Activated T-cell treated with anti-CD3 and anti-CD28 coated beads, Interleukin-2, amount 50 U/mL, for 4 hours (primary cell): ENCODE measurements around the gene CNTNAP5. TPM values are rescaled to one million over a fixed set of nuclear protein-coding genes. Genes with fewer than 3 reads are reported as not detected.

Source experiments
- ATAC-seq, 2 donors: fragments of 200-7000 bp; cut with Tn5 transposase; one replicate each; pipeline ENCODE4 v1.10.0; 2021
- DNase-seq: peaks from one replicate; pipeline ENCODE4 v3.0.0-alpha.2; 2020
- H3K27me3 Mint-ChIP-seq: one replicate; pipeline ENCODE4 v1.8.0; 2021; ENCODE audit warnings: low read depth, mixed read lengths
- H3K36me3 Mint-ChIP-seq: one replicate; pipeline ENCODE4 v1.8.0; 2022; ENCODE audit warnings: mixed read lengths; ENCODE audit not compliant: insufficient read depth
- H3K4me1 Mint-ChIP-seq: one replicate; pipeline ENCODE4 v1.8.0; 2021; ENCODE audit warnings: low read depth, mixed read lengths
- H3K4me3 Mint-ChIP-seq: one replicate; pipeline ENCODE4 v1.8.0; 2021; ENCODE audit warnings: mild to moderate bottlenecking, moderate library complexity, mixed read lengths
- H3K9me3 Mint-ChIP-seq: one replicate; pipeline ENCODE4 v1.8.0; 2021; ENCODE audit warnings: mixed read lengths
- total RNA-seq, 3 donors: library from RNA; stranded (reverse); gene quantifications; one replicate each; pipeline ENCODE4 v1.2.1, GENCODE V29; 2021

CNTNAP5 gene
- total RNA-seq, 3 donors from 2014 or later = not detected

DNA sequence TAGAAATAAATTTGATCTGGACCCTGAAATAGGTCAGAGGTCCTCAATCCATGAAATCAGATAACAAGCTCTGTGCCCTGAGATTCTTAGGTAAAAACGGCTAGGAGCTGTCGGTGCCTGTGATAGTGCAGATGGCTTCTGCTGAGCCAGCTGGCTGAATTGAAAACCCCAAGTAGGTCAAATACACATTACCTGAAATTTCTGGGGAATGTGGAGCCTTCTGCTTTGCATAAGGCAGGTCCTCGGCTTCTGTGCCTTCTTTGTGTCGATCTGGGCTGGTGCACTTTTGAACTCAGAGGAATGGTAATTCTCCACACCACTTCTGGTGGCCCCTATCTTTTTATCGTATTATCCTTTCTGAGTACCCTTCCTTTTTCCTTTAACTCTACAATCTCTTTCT lies 66.6 kb downstream of the CNTNAP5 start:
- no peak for ATAC-seq
- no peak for DNase-seq
- H3K9me3 Mint-ChIP-seq = peaks cover 8% of the 10 kb centered on the region
- H3K27me3 Mint-ChIP-seq = no peaks in the 10 kb centered on the region
- H3K4me1 Mint-ChIP-seq = no peaks in the 10 kb centered on the region
- H3K36me3 Mint-ChIP-seq = no peaks in the 10 kb centered on the region
- no peak overlapping the region for H3K4me3 Mint-ChIP-seq

DNA sequence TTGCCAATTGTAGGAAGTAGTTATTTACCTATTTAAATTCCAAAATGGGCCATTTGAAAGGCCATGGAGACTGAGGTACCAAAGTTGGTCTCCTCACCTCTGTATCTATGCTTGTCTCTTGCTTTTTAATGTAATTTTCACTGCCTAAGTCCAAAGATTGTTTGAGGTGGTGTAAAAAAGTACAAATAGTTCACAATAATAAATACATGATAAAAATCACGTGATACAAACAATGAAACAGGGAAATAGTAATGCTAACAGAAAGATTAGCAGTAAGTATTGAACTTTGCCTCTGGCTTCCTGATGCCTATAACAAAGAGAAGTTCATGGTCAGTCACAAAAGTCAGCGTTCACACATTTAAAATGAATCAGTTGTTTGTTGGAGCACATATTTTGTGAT lies 67.6 kb downstream of the CNTNAP5 start:
- no peaks in the 10 kb centered on the region for H3K4me1 Mint-ChIP-seq
- H3K9me3 Mint-ChIP-seq = peaks cover 8% of the 10 kb centered on the region
- H3K27me3 Mint-ChIP-seq = no peaks in the 10 kb centered on the region
- H3K36me3 Mint-ChIP-seq = no peaks in the 10 kb centered on the region
- ATAC-seq = no peak
- DNase-seq = no peak
- no peak overlapping the region for H3K4me3 Mint-ChIP-seq

DNA sequence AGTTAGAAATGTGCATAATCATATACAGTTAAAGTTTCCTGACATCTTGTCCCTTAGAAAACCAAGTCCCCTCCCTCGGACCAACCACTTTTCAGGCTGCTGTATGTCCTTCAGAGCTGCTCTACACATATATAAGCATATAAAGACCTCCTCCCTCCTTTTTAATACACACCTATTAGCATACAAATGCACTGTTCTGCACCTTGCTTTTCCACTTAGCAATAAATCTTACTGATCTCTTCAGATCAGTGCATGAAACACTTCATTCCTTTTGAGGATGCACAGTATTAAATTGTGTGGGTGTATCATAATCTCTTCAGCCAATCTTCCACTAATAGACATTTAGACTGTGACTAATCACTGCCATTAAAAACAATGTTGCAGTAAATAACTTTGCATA lies 79.8 kb downstream of the CNTNAP5 start:
- no peaks in the 10 kb centered on the region for H3K4me1 Mint-ChIP-seq
- ATAC-seq = no peak
- H3K9me3 Mint-ChIP-seq = peaks cover 3% of the 10 kb centered on the region
- no peak for DNase-seq
- no peaks in the 10 kb centered on the region for H3K36me3 Mint-ChIP-seq
- no peaks in the 10 kb centered on the region for H3K27me3 Mint-ChIP-seq
- H3K4me3 Mint-ChIP-seq = no peak overlapping the region

DNA sequence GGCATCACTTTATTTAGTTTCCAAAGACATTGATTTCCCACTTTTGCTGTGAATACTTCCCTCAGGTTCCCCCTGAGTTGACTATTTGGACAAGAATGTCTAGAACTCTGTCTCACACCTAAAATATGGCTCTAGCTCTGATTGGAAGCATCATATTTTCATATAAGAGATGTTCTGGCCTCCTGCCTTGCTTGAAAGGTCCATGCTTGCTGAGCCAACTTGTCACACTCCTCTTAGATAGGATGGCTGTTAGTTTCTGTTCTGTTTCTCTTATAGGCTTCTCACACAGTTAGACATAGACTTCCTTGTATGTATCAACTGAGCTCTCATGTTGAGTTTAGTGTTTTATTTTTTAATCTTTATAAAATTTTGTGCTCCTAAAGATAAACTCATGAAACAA lies 87.1 kb downstream of the CNTNAP5 start:
- no peak for DNase-seq
- H3K36me3 Mint-ChIP-seq = no peaks in the 10 kb centered on the region
- H3K4me3 Mint-ChIP-seq = no peak overlapping the region
- no peaks in the 10 kb centered on the region for H3K4me1 Mint-ChIP-seq
- ATAC-seq = no peak
- H3K27me3 Mint-ChIP-seq = no peaks in the 10 kb centered on the region
- H3K9me3 Mint-ChIP-seq = peaks cover 3% of the 10 kb centered on the region

DNA sequence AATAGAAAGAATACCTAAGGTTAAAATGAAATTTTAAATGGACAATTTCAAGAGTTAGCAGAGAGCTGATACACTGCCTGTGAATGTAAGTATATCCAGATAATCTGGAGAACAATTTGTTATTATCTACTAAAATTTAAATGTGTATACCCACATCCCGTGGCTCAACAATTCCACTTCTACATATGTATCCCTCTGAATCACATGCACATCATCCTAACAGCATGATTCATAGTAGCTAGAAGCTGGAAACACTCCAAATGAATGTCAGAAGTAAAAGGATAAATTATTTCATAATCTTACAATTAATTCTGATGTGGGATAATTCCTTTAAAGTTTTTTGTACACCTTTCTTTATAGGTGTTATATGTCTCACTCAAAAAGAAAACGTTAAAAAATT lies 87.9 kb downstream of the CNTNAP5 start:
- Mint-ChIP-seq H3K4me3 (no peak overlapping the region), H3K36me3 (no peaks in the 10 kb centered on the region)

DNA sequence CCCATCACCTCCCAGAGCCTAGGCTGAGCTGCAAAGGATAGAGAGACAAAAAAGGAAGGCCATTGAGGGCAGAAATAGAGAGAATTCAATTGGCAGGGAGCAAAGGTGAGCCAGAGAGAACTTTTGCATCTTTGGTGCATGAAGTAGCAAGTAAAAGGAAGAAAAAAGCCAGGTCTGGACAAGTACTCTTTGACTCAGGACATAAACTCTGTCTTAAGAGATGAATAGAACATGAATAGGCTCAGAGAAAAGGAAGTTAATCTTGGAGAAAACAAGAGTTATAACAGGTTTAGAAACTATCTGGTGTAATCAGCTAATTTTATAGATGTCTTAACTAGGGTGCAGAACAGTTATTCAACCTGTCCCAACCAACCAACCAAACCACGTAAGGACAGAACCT lies 95.2 kb downstream of the CNTNAP5 start:
- Mint-ChIP-seq H3K27me3 (no peaks in the 10 kb centered on the region), H3K36me3 (no peaks in the 10 kb centered on the region), H3K9me3 (peaks cover 17% of the 10 kb centered on the region), H3K4me1 (no peaks in the 10 kb centered on the region), H3K4me3 (no peak overlapping the region)
- ATAC-seq (no peak), DNase-seq (no peak)

More for the DNA sequence above, 87.9 kb downstream of the CNTNAP5 start:
- Mint-ChIP-seq H3K4me1 (no peaks in the 10 kb centered on the region), H3K9me3 (peaks cover 3% of the 10 kb centered on the region), H3K27me3 (no peaks in the 10 kb centered on the region)
- ATAC-seq = no peak
- DNase-seq = no peak

DNA sequence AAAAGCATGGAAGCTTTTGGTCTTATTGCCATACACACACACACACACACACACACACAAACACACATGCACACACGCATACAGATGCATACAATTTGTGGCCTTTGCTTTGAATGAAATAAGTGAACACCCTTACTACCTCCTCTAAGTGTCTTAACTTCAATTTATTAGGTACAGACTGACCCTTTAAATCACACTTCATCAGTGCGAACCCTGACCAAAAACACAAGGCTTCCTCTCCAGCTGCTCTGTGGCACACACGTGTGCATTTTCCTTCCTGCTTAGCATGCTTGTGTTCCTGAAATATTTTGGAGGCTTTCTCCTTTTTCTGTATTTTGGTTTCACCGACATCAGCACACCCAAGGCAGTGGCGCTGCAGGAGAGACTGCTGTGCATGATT lies 96.0 kb downstream of the CNTNAP5 start:
- H3K27me3 Mint-ChIP-seq = no peaks in the 10 kb centered on the region
- no peak overlapping the region for H3K4me3 Mint-ChIP-seq
- no peaks in the 10 kb centered on the region for H3K4me1 Mint-ChIP-seq
- no peaks in the 10 kb centered on the region for H3K36me3 Mint-ChIP-seq
- H3K9me3 Mint-ChIP-seq = peaks cover 17% of the 10 kb centered on the region
- ATAC-seq (no peak), DNase-seq (no peak)

DNA sequence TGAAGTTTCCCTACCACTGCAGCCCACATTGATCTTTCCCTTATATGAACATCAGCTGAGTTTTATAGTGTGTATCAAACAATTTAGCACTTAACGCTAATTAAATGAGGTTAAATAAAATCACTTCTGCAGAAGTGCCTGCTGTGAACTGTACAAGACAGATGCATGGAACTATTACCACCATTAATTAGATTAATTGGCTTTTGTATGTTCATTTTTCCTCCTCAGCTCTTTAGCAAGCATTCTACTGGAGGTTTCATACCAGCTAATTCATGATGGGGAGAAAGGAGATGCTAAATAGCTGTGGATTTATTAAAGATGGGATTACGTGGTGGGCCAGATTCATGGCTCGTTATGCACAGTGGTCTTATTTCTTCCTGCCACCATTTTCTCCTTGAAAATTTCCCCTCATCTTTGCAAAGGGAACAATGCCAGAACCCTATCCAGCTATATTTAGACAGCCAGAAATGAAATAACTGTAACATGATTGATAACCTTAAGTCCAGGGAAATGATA lies 96.7 kb downstream of the CNTNAP5 start:
- no peak for ATAC-seq
- no peak for DNase-seq
- H3K36me3 Mint-ChIP-seq = no peaks in the 10 kb centered on the region
- H3K27me3 Mint-ChIP-seq = no peaks in the 10 kb centered on the region
- peaks cover 17% of the 10 kb centered on the region for H3K9me3 Mint-ChIP-seq
- H3K4me3 Mint-ChIP-seq = no peak overlapping the region
- no peaks in the 10 kb centered on the region for H3K4me1 Mint-ChIP-seq

DNA sequence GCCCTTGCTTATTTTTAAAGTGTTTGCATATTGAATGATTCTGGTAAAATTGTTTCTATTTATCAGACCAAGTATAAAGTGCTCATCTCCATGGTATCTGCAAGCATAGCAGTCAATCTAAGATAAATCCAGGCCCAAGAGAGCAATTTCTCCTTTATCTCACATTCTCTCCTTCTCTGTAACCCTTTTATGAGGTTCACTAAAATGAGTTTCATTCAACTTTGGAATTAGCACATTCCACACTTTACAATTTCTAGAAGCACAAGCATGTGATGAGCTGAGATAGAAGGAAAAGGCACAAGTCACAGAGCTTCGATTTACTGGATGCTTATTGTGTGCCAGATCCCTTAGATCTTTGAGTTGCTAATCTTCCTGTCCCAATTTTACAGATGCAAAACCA lies 97.3 kb downstream of the CNTNAP5 start:
- peaks cover 17% of the 10 kb centered on the region for H3K9me3 Mint-ChIP-seq
- DNase-seq = no peak
- H3K4me3 Mint-ChIP-seq = no peak overlapping the region
- no peak for ATAC-seq
- no peaks in the 10 kb centered on the region for H3K27me3 Mint-ChIP-seq
- no peaks in the 10 kb centered on the region for H3K36me3 Mint-ChIP-seq
- H3K4me1 Mint-ChIP-seq = no peaks in the 10 kb centered on the region

DNA sequence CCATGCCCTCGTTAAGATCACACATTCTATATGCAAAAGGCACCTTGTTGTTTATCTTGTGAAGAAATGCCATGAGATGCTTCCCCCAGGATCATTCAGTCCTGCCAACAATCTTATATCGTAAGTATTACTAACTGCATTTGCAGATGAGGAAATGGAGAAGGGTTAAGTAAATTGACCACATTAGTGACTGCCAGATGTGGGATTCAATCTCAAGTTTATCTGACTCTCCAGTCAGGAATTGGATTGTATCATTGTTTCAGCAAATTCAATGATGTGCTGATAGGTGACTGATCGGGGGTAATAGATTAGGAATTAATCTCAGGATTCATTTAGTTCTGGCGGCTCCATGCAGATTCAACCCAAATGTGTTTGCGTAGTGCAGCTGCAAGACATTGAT lies 106.2 kb downstream of the CNTNAP5 start:
- H3K4me3 Mint-ChIP-seq = no peak overlapping the region
- no peaks in the 10 kb centered on the region for H3K27me3 Mint-ChIP-seq
- no peaks in the 10 kb centered on the region for H3K36me3 Mint-ChIP-seq
- H3K9me3 Mint-ChIP-seq = peaks cover 9% of the 10 kb centered on the region
- H3K4me1 Mint-ChIP-seq = no peaks in the 10 kb centered on the region
- DNase-seq (no peak), ATAC-seq (no peak)

DNA sequence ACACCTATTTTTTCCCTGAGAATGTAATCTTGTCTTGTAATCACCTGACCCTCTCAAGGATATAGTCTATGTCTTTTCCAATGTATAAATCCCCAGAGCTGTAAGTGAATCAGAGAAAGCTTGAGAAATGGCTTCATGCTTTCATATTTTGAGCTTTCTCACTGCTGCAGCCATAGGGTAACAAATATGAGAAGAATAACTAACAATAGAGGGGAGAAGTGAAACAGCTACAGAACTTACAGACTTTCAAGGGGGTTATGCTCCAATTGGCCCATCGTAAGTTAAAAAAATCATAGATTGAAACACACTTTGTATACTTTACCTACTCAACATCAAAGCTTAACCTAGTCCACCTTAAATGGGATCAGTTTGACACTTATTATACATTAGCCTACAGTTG lies 111.0 kb downstream of the CNTNAP5 start:
- DNase-seq (no peak), ATAC-seq (no peak)
- H3K4me3 Mint-ChIP-seq = no peak overlapping the region
- H3K36me3 Mint-ChIP-seq = no peaks in the 10 kb centered on the region
- H3K9me3 Mint-ChIP-seq = peaks cover 8% of the 10 kb centered on the region
- no peaks in the 10 kb centered on the region for H3K4me1 Mint-ChIP-seq
- H3K27me3 Mint-ChIP-seq = no peaks in the 10 kb centered on the region

DNA sequence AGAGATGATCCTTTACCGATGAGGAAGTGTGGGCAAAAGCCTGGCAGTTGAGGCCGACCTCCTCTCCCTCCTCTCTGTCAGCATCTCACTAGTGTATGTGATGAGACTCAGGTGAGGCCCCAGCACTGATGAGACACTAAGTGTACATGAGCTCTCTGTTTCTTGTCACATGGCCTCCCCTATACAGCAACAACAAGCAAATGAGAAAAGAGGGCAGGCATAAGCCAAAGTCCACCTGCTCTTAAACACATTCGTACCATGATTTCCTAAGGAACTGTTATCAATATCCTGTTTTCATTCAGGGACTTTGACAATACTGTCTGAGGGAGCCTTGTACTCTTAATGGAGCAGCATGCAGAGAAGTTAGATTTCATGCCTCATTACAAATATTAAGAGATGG lies 113.0 kb downstream of the CNTNAP5 start:
- H3K4me1 Mint-ChIP-seq = no peaks in the 10 kb centered on the region
- peaks cover 8% of the 10 kb centered on the region for H3K9me3 Mint-ChIP-seq
- ATAC-seq = no peak

DNA sequence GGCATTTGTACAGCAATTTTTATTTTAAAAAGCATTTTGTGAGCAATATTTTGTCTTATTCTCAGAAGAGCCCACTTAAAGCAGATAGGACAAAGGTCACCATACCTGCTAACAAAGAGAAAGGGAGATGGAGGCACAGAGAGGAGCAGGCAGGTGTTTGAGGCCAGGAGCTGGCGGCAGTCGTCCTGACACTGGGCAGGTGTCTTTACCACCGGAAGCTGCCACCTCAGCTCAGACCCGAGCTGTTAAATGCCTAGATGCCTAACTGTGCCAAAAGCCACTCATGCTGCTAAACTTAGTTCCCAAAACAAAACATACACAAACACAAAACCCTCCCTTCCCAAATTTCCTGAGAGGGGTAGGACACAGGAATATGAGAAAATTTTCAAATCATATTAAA lies 120.9 kb downstream of the CNTNAP5 start:
- no peaks in the 10 kb centered on the region for H3K27me3 Mint-ChIP-seq
- no peak overlapping the region for H3K4me3 Mint-ChIP-seq
- H3K36me3 Mint-ChIP-seq = no peaks in the 10 kb centered on the region
- ATAC-seq = no peak
- H3K9me3 Mint-ChIP-seq = no peaks in the 10 kb centered on the region
- H3K4me1 Mint-ChIP-seq = no peaks in the 10 kb centered on the region
- DNase-seq = no peak

More for the DNA sequence above, 113.0 kb downstream of the CNTNAP5 start:
- no peak for DNase-seq
- no peaks in the 10 kb centered on the region for H3K36me3 Mint-ChIP-seq
- H3K4me3 Mint-ChIP-seq = no peak overlapping the region
- H3K27me3 Mint-ChIP-seq = no peaks in the 10 kb centered on the region

DNA sequence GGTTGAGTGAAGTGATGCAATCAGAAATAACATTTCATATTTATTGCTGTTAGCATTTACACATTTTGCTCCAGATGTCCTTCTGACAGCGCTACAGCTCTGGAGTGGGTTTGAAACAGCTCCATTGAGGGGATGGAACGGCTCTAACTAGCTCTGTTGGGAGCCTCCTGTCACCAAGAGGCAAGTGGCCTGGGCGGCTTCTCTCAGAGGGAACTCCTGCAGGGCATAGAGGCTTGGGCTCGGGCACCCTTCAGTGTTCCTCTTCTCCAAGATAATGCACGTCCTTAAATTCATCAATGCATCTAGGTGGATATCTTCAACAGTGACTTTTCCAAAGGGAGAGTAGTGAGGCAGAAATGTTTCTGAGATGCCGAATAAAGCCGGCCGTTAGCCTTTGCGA lies 122.5 kb downstream of the CNTNAP5 start:
- H3K9me3 Mint-ChIP-seq = no peaks in the 10 kb centered on the region
- ATAC-seq (no peak), DNase-seq (no peak)
- no peaks in the 10 kb centered on the region for H3K4me1 Mint-ChIP-seq
- no peaks in the 10 kb centered on the region for H3K36me3 Mint-ChIP-seq
- H3K27me3 Mint-ChIP-seq = no peaks in the 10 kb centered on the region
- H3K4me3 Mint-ChIP-seq = no peak overlapping the region

DNA sequence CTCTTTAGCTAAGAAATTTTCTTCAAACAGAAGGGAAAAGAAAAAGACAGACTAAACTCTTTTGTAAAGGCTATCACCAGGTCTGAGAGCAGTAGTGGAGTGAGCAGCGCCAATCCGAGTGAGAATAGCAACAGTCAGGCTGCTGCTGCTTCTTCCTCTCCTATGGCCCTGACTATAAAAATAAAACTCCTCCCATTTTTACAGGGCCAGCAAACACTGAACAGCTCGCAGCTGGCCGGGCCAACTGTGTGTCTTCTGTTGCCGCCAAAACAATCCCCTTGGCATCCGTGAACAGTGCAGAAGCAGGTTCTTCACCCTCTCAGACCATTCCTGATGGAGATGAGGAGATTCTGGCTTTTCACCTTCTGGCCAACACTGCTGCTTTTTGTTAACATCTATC lies 124.5 kb downstream of the CNTNAP5 start:
- DNase-seq (no peak), ATAC-seq (no peak)
- H3K4me3 Mint-ChIP-seq = no peak overlapping the region
- no peaks in the 10 kb centered on the region for H3K27me3 Mint-ChIP-seq
- H3K36me3 Mint-ChIP-seq = no peaks in the 10 kb centered on the region
- H3K9me3 Mint-ChIP-seq = no peaks in the 10 kb centered on the region
- no peaks in the 10 kb centered on the region for H3K4me1 Mint-ChIP-seq

DNA sequence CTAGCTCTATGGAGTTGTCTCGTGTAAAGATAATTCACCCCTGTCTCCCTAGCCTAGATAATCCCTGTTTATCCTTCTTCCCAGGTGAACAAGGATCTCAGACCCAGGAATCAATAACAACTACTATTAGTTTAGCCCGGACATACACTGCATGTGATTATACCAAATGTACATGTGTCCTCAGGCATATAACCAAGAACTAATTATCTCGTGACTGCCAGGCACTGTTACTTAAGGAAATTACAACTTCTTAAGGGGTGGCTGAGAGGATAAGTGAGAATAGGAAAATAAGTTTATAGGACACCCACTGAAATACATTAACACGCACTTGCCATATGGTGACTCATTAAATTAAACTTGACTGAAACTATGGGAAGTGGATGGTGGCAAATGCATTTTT lies 126.6 kb downstream of the CNTNAP5 start:
- DNase-seq (no peak), ATAC-seq (no peak)
- H3K4me1 Mint-ChIP-seq = no peaks in the 10 kb centered on the region
- H3K36me3 Mint-ChIP-seq = no peaks in the 10 kb centered on the region
- H3K9me3 Mint-ChIP-seq = no peaks in the 10 kb centered on the region
- H3K27me3 Mint-ChIP-seq = no peaks in the 10 kb centered on the region
- no peak overlapping the region for H3K4me3 Mint-ChIP-seq
